ENCODE measurements around the gene EIF2S3. TPM values are rescaled to one million over a fixed set of nuclear protein-coding genes. Genes with fewer than 3 reads are reported as not detected.

The EIF2S3 gene
- total RNA-seq, 1 experiment from 2014 or later = 423 TPM

DNA sequence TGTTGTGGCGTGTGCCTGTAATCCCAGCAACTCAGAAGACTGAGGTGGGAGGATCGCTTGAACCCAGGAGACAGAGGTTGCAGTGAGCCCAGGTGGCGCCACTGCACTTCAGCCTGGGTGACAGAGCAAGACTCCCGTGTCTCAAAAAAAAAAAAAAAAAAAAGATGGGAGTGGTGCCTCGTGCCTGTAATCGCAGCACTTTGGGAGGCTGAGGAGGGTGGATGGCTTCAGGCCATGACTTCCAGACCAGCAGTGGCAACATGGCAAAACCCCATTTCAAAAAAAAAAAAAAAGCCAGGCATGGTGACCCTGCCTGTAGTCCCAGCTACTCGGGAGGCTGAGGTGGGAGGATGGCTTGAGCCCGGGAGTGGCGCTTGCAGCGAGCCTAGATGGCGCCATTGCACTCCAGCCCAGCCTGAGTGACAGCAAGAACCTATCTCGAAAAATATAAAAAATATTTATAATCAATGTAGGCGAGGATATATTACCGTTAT, 27.0 kb downstream of the EIF2S3 start:
- no peak overlapping the region for H3K4me3 ChIP-seq (ENCODE audit: insufficient read depth, low read depth, low read length)
- peak; percentile 42 for DNase-seq
- peaks cover 2% of the 10 kb centered on the region for H3K36me3 ChIP-seq (replicated peaks; ENCODE audit: control insufficient read depth, insufficient read depth, low read length)
- no peaks in the 10 kb centered on the region for H3K27me3 ChIP-seq (ENCODE audit: control insufficient read depth, insufficient read depth, low read length)

DNA sequence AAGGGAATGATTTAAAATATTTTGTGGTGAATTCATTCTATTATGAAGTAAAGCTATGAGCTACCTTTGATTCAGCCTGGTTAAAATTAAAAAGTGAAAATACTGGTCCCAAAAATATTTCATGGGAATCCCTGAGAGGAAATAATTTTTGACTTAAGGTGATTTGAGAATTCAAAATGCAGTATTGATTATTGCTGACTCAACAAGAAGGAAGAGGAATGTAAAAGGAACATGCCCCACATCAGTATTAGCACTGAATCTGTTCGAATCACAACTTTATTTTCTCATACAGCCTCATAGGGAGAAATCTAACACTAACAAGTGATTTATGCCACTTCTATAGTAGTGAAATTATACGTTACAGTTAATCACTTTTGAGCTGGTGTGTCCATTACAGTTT, 27.7 kb downstream of the EIF2S3 start:
- no peak for DNase-seq
- Histone ChIP-seq H3K27me3 (ENCODE audit: control insufficient read depth, insufficient read depth, low read length) (no peaks in the 10 kb centered on the region), H3K36me3 (replicated peaks; ENCODE audit: control insufficient read depth, insufficient read depth, low read length) (peaks cover 2% of the 10 kb centered on the region), H3K4me3 (ENCODE audit: insufficient read depth, low read depth, low read length) (no peak overlapping the region)

DNA sequence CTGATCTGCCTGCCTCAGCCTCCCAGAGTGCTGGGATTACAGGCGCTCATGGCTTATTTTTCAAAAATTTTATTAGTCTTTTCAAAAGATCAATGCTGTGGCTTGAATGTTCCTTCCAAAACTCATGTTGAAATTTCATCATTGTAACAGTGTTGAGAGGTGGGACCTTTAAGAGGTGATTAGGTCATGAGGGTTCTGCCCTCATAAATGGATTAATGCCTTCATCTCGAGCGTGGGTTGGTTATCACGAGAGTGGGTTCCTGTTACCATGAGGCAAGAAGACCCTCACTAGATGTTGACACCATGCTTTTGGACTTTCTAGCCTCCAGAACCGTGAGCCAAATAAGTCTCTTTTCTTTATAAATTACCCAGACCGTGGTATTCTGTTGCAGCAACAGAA, 30.3 kb downstream of the EIF2S3 start:
- H3K27me3 ChIP-seq (ENCODE audit: control insufficient read depth, insufficient read depth, low read length) = no peaks in the 10 kb centered on the region
- DNase-seq = no peak
- no peak overlapping the region for H3K4me3 ChIP-seq (ENCODE audit: insufficient read depth, low read depth, low read length)
- H3K36me3 ChIP-seq (replicated peaks; ENCODE audit: control insufficient read depth, insufficient read depth, low read length) = no peaks in the 10 kb centered on the region

DNA sequence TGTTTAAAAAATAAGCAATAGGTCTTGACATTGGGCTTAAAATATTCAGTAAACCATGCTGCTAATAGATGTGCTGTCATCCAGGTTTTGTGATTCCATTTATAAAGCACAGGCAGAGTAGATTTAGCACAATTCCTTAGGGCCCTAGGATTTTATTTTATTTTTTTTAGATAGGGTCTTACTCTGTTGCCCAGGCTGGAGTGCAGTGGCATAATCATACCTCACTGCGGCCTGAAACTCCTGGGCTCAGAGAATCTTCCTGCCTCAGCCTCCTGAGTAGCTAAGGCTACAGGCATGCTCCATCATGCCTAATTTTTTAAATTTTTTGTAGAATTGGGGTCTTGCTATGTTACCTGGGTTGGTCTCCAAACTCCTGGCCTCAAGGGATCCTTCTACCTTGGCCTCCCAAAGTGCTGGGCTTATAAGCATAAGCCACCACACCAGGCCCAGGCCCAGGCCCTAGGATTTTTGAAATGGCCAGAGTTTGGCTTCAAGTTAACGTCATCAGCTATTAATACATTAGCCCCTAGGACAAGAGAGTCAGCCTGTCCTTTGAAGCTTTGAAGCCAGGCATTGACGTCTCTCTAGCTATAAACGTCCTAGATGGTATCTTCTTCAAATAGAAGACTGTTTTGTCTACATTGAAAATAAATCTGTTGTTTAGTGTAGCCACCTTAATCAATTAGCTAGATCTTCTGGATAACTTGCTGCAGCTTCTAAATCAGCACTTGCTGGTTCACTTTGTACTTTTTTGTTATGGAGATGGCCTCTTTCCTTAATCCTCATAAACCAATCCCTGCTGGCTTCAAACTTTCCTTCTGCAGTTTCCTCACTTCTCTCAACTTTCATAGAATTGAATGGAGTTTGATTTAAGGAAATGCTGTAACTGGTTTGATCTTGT, 35.8 kb downstream of the EIF2S3 start:
- Histone ChIP-seq H3K4me3 (ENCODE audit: insufficient read depth, low read depth, low read length) (no peak overlapping the region), H3K27me3 (ENCODE audit: control insufficient read depth, insufficient read depth, low read length) (no peaks in the 10 kb centered on the region), H3K36me3 (replicated peaks; ENCODE audit: control insufficient read depth, insufficient read depth, low read length) (no peaks in the 10 kb centered on the region)
- DNase-seq = no peak

DNA sequence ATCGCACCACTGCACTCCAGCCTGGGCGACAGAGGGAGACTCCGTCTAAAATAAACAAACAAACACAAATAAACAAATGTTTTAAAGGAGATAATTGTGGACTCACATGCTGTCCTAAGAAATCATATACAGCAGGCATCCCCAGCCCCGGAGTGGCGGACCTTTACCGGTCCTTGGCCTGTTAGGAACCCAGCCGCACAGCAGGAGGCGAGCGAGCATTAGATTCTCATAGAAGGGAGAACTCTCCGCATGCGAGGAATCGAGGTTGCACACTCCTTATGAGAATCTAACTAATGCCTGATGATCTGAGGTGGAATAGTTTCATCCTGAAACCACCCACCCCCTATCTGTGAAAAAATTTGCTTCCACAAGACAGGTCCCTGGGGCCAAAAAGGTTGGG, 39.0 kb downstream of the EIF2S3 start:
- no peak for DNase-seq
- Histone ChIP-seq H3K36me3 (replicated peaks; ENCODE audit: control insufficient read depth, insufficient read depth, low read length) (no peaks in the 10 kb centered on the region), H3K27me3 (ENCODE audit: control insufficient read depth, insufficient read depth, low read length) (no peaks in the 10 kb centered on the region), H3K4me3 (ENCODE audit: insufficient read depth, low read depth, low read length) (no peak overlapping the region)

DNA sequence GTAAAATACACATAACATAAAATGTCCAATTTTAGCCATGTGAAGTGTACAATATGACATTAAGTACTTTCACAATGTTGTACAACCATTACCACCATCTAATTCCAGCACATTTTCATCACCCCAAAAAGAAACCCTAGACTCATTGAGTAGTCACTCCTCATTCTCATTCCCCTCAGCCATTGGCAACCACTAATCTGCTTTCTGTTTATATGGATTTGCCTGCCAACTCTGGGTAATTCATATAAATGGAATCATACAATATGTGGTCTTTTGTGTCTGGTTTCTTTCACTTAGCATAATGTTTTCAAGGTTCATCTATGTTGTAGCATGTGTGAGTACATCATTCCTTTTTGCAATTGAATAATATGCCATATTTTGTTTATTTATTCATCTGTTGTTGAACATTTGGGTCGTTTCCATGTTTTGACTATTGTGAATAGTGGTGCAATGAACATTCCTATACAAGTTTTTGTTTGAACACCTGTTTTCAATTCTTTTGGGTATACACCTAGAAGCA, 43.0 kb downstream of the EIF2S3 start:
- no peaks in the 10 kb centered on the region for H3K36me3 ChIP-seq (replicated peaks; ENCODE audit: control insufficient read depth, insufficient read depth, low read length)
- DNase-seq = no peak
- no peak overlapping the region for H3K4me3 ChIP-seq (ENCODE audit: insufficient read depth, low read depth, low read length)
- H3K27me3 ChIP-seq (ENCODE audit: control insufficient read depth, insufficient read depth, low read length) = no peaks in the 10 kb centered on the region

DNA sequence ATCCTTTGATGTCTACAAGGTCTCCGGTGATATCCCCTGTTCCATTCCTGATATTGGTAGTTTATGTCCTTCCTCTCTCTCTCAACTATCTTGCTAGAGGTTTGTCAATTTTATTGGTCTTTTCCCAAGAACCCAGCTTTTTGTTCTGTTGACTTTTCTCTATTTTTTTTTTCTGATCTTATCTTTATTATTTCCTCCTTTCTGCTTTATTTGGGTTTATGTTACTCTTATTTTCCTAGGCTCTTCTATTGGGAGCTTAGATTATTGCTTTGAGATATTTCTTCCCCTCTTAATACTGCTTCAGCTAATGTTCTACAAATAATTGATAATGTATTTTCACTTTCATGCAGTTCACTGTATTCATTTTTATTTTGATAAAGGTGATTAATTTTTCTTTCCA, 44.2 kb downstream of the EIF2S3 start:
- Histone ChIP-seq H3K36me3 (replicated peaks; ENCODE audit: control insufficient read depth, insufficient read depth, low read length) (no peaks in the 10 kb centered on the region), H3K4me3 (ENCODE audit: insufficient read depth, low read depth, low read length) (no peak overlapping the region), H3K27me3 (ENCODE audit: control insufficient read depth, insufficient read depth, low read length) (no peaks in the 10 kb centered on the region)
- DNase-seq = no peak

DNA sequence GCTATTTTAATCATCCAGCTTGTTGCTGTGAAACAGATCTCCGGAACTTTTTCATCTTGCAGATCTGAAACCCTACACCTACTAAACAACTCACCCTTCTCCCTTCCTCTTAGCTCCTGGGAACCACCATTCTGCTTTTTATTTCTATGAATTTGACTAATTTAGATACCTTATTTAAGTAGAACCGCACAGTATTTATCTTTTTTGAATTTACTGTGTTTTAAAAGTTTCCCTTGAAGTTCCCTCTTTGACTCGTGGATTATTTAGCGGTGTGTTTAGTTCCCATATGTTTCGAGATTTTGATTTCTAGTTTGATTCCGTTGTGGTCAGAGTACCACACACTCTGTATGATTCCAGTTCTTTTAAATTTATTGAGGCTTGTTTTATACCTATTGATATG, 44.6 kb downstream of the EIF2S3 start:
- H3K27me3 ChIP-seq (ENCODE audit: control insufficient read depth, insufficient read depth, low read length) = no peaks in the 10 kb centered on the region
- H3K36me3 ChIP-seq (replicated peaks; ENCODE audit: control insufficient read depth, insufficient read depth, low read length) = no peaks in the 10 kb centered on the region
- H3K4me3 ChIP-seq (ENCODE audit: insufficient read depth, low read depth, low read length) = no peak overlapping the region
- DNase-seq = no peak

DNA sequence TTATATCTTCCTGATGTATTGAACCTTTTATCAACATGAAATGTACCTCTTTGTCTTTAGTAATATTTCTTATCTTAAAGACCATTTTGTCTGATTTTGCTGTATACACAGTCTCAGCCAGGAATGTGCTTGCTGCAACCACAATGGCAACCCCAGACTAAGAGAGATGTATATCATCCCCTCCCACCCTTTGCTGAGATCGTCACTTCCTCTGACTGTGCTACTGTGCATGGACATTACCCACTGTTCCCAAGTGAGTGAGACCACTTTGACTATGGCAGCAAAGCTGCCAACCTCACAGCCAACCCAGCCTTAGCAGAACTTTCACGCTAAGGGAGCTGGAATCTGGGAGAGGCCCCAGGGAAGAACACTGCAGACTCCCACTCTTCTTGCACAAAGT, 46.0 kb downstream of the EIF2S3 start:
- no peaks in the 10 kb centered on the region for H3K36me3 ChIP-seq (replicated peaks; ENCODE audit: control insufficient read depth, insufficient read depth, low read length)
- no peaks in the 10 kb centered on the region for H3K27me3 ChIP-seq (ENCODE audit: control insufficient read depth, insufficient read depth, low read length)
- no peak for DNase-seq
- no peak overlapping the region for H3K4me3 ChIP-seq (ENCODE audit: insufficient read depth, low read depth, low read length)

DNA sequence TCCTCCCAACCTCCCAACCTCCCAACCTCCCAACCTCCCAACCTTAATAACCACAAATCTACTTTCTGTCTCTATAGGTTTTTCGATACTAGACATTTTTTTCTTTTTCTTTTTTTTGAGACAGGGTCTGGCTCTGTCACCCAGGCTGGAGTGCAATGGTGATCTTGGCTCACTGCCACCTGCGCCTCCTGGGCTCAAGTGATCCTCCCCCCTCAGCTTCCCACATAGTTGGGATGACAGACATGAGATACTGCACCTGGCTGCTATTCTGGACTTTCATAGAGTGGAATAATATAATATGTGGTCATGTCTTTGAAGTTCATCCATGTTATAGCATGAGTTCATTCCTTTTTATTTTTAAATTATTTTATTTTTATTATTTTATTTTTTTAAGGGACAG, 55.3 kb downstream of the EIF2S3 start:
- H3K36me3 ChIP-seq (replicated peaks; ENCODE audit: control insufficient read depth, insufficient read depth, low read length) = no peaks in the 10 kb centered on the region
- H3K4me3 ChIP-seq (ENCODE audit: insufficient read depth, low read depth, low read length) = no peak overlapping the region
- no peak for DNase-seq
- no peaks in the 10 kb centered on the region for H3K27me3 ChIP-seq (ENCODE audit: control insufficient read depth, insufficient read depth, low read length)

DNA sequence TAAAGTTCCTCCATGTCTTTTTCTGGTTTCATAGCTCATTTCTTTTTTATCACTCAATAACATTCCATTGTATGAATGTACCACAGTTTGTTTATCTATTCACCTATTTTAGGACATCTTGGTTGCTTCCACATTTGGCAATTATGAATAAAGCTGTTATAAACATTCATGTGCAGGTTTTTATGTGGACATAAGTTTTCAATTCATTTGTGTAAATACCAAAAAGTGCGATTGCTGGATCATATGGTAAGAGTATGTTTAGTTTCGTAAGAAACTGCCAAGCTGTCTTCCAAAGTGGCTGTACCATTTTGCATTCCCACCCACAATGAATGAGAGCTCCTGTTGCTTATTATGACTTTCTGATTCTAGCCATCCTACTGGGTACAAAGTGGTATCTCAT, 58.4 kb downstream of the EIF2S3 start:
- no peaks in the 10 kb centered on the region for H3K36me3 ChIP-seq (replicated peaks; ENCODE audit: control insufficient read depth, insufficient read depth, low read length)
- DNase-seq = no peak

DNA sequence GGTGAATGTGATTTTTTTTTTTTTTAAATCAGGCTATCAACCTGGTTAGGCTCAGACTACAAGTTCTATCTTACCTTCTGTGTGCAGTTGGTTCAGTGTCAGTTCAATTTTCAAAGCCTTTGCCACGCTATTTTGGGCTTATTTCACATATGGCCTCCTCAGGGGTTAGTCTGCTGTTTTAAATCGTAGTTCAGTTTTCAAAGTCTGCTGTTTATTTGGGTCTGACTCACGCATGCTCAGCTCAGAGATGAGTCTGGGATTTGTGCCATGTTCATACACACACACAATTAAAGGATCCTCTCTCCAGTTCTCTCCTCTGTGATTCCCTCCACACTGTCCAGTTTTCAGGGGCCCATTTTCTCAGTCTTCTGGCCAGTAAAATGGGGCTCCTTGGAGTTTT, 62.5 kb downstream of the EIF2S3 start:
- Histone ChIP-seq H3K27me3 (ENCODE audit: control insufficient read depth, insufficient read depth, low read length) (no peaks in the 10 kb centered on the region), H3K4me3 (ENCODE audit: insufficient read depth, low read depth, low read length) (no peak overlapping the region), H3K36me3 (replicated peaks; ENCODE audit: control insufficient read depth, insufficient read depth, low read length) (no peaks in the 10 kb centered on the region)
- DNase-seq = no peak

More for the DNA sequence above, 58.4 kb downstream of the EIF2S3 start:
- no peaks in the 10 kb centered on the region for H3K27me3 ChIP-seq (ENCODE audit: control insufficient read depth, insufficient read depth, low read length)
- no peak overlapping the region for H3K4me3 ChIP-seq (ENCODE audit: insufficient read depth, low read depth, low read length)

DNA sequence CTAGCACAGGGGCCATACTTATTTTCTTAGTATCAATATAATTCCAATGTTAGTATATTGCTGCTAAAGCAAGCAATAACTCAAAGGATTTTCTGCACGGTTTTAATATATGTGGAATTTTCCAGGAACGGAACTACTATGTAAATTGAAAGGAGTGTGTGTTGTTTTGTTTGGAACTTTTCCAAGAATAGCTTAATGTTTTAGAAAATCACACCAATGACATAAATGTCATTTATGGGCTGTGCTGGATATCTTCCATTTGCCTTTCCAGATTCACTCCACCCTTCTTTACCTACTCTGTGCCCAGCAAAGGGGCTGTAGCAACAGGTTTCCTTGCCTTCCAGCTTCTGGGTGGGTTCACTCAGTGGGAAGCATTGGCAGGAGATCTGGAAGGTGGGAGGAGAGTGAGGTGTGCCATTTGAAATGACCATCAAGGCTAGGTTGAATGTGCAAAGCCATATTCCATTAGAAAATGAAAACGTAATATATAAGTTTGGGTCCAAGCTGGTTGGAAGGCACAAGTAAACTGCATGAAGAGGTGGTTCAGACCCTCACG, 69.6 kb downstream of the EIF2S3 start:
- no peak for DNase-seq
- no peaks in the 10 kb centered on the region for H3K36me3 ChIP-seq (replicated peaks; ENCODE audit: control insufficient read depth, insufficient read depth, low read length)
- no peak overlapping the region for H3K4me3 ChIP-seq (ENCODE audit: insufficient read depth, low read depth, low read length)
- H3K27me3 ChIP-seq (ENCODE audit: control insufficient read depth, insufficient read depth, low read length) = no peaks in the 10 kb centered on the region

DNA sequence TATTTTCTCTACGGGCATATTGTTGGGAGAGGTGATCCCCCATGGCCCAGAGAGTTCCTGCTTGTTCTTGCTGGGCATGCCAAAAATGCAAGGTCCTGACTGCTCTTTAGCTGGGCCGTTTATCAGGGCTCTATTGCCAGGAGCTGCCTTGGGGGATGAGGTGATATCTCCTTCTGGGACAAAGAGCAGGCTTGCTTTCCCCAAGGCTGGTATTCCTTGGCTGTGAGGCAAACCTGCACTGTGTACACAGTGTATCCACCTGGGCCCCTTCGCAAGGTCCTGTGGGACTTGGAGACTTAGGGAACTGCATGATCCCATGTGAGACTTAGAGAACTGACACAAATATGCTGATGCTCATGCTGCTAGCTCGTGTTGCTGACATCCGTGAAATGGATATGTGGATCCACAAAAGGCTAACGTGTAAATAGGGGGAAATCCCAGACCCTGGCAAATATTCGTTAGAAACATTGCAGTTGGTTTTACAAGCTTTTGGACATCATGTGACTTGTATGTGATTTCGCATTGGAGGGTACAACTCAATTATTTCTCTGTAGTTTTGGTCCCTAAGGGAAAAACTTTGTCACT, 70.4 kb downstream of the EIF2S3 start:
- H3K27me3 ChIP-seq (ENCODE audit: control insufficient read depth, insufficient read depth, low read length) = no peaks in the 10 kb centered on the region
- no peak overlapping the region for H3K4me3 ChIP-seq (ENCODE audit: insufficient read depth, low read depth, low read length)
- H3K36me3 ChIP-seq (replicated peaks; ENCODE audit: control insufficient read depth, insufficient read depth, low read length) = no peaks in the 10 kb centered on the region
- peak; percentile 39 for DNase-seq
